Endothelial cell of umbilical vein (primary cell): ENCODE data around the gene CDX4. TPM values are rescaled to one million over a fixed set of nuclear protein-coding genes. Genes with fewer than 3 reads are reported as not detected.

Experiments
- BruUV-seq: library from RNA; stranded (reverse); fragments of 400-500 nt; replicated peaks from 2 replicates; lab custom pipeline; 2021; lab: Mats Ljungman, UMichigan
- CTCF ChIA-PET: fragments of 300-600, 350-600 bp; sonication (Branson Sonifier 250); formaldehyde crosslinking; loops from one replicate; lab custom pipeline; 2021; ENCODE audit warnings: antibody characterized with exemption, inconsistent platforms; lab: Charles Lee
- POLR2A ChIA-PET: fragments of 300-600, 350-600 bp; sonication (Branson Sonifier 250); formaldehyde crosslinking; loops from one replicate; lab custom pipeline; 2021; ENCODE audit warnings: antibody characterized with exemption, inconsistent platforms; lab: Charles Lee
- DNase-seq: peaks from one replicate; pipeline ENCODE4 v3.0.0-alpha.2; 2011; ENCODE audit warnings: low read depth, low spot score
- FAIRE-seq: peaks from 2 replicates; lab custom pipeline; 2011; peaks lifted over from hg19 to GRCh38; lab: Jason Lieb, UNC
- H2AFZ ChIP-seq: 2 replicates; pipeline ENCODE4 v1.6.0; 2012; ENCODE audit warnings: low read depth, low read length, control low read depth, inconsistent platforms
- H3K27ac ChIP-seq: 2 replicates; pipeline ENCODE4 v1.5.1; 2011; ENCODE audit warnings: low read depth, mild to moderate bottlenecking, control low read depth, low read length, moderate library complexity; ENCODE audit not compliant: insufficient read depth
- H3K27me3 ChIP-seq, 2 experiments: 2 replicates each; pipeline versions ENCODE4 v1.6.0 to v1.6.1; 2011; ENCODE audit warnings: low read length in 2 of 2, mixed read lengths in 1 of 2; ENCODE audit not compliant: control insufficient read depth in 2 of 2, insufficient read depth in 2 of 2
- H3K36me3 ChIP-seq, 2 experiments: 2 replicates in 1 of 2; 3 replicates in 1 of 2; pipeline ENCODE4 v1.5.1; 2011; ENCODE audit warnings: low read length in 2 of 2, mild to moderate bottlenecking in 1 of 2, moderate library complexity in 1 of 2; ENCODE audit not compliant: control insufficient read depth in 2 of 2, insufficient read depth in 2 of 2; ENCODE audit errors: extremely low read depth in 1 of 2
- H3K4me1 ChIP-seq: 3 replicates; pipeline ENCODE4 v1.5.1; 2011; ENCODE audit warnings: mild to moderate bottlenecking, low read length; ENCODE audit not compliant: control insufficient read depth, insufficient read depth; ENCODE audit errors: extremely low read depth
- H3K4me2 ChIP-seq: 2 replicates; pipeline ENCODE4 v1.6.1; 2011; ENCODE audit warnings: low read length, control low read depth, mixed read lengths; ENCODE audit not compliant: insufficient read depth
- H3K4me3 ChIP-seq, 3 experiments: fragments of 200-600 bp in 1 of 3; sonication (generic), shearing (Covaris generic) in 1 of 3; replicated peaks in 1 of 3; 2 replicates each; pipeline ENCODE4 v1.5.1; 2011 to 2016; ENCODE audit warnings: control low read depth in 3 of 3, low read length in 3 of 3, mild to moderate bottlenecking in 2 of 3, inconsistent platforms in 1 of 3, low read depth in 1 of 3, moderate library complexity in 1 of 3; ENCODE audit not compliant: insufficient read depth in 1 of 3
- H3K79me2 ChIP-seq: 2 replicates; pipeline ENCODE4 v1.6.0; 2012; ENCODE audit warnings: low read length, inconsistent platforms; ENCODE audit not compliant: control insufficient read depth, insufficient read depth
- H3K9ac ChIP-seq: replicated peaks from 2 replicates; pipeline ENCODE3; 2011; ENCODE audit warnings: low read length, control low read depth; ENCODE audit not compliant: insufficient read depth; ENCODE audit errors: extremely low read depth
- H3K9me1 ChIP-seq: replicated peaks from 3 replicates; pipeline ENCODE4 v1.6.0; 2011; ENCODE audit warnings: mild to moderate bottlenecking, low read length; ENCODE audit not compliant: control insufficient read depth, insufficient read depth; ENCODE audit errors: extremely low read depth
- H3K9me3 ChIP-seq: replicated peaks from 2 replicates; pipeline ENCODE4 v1.5.1; 2012; ENCODE audit warnings: low read length, inconsistent platforms; ENCODE audit not compliant: control insufficient read depth, insufficient read depth
- H4K20me1 ChIP-seq: replicated peaks from 2 replicates; pipeline ENCODE3; 2011; ENCODE audit warnings: mild to moderate bottlenecking, low read length; ENCODE audit not compliant: control insufficient read depth, insufficient read depth; ENCODE audit errors: extremely low read depth
- CTCF ChIP-seq, 2 donors: IDR thresholded peaks; 1 replicate in 1 of 2; 2 replicates in 1 of 2; pipeline ENCODE4 v1.5.1; 2011; ENCODE audit warnings: low read length in 2 of 2, mild to moderate bottlenecking in 2 of 2, moderate library complexity in 2 of 2, control low read depth in 1 of 2, inconsistent platforms in 1 of 2, low read depth in 1 of 2; ENCODE audit not compliant: insufficient read depth in 1 of 2; ENCODE audit errors: extremely low read depth in 1 of 2
- EZH2 ChIP-seq: IDR thresholded peaks from 2 replicates; pipeline ENCODE4 v1.6.1; 2012; ENCODE audit warnings: borderline replicate concordance, low read depth, mild to moderate bottlenecking, moderate library complexity, low read length, inconsistent platforms; ENCODE audit not compliant: severe bottlenecking
- FOS ChIP-seq: IDR thresholded peaks from 2 replicates; pipeline ENCODE4 v1.6.1; 2011; ENCODE audit warnings: mild to moderate bottlenecking, low read length, moderate library complexity, borderline replicate concordance; ENCODE audit not compliant: insufficient read depth
- GATA2 ChIP-seq: IDR thresholded peaks from 2 replicates; pipeline ENCODE4 v1.7.0; 2011; ENCODE audit warnings: low read depth, mild to moderate bottlenecking, moderate library complexity, mixed read lengths, low read length; ENCODE audit not compliant: insufficient read length, insufficient read depth
- JUN ChIP-seq: IDR thresholded peaks from 2 replicates; pipeline ENCODE4 v1.6.1; 2011; ENCODE audit warnings: borderline replicate concordance, low read depth; ENCODE audit not compliant: insufficient read length, insufficient read depth
- MAX ChIP-seq: IDR thresholded peaks from 2 replicates; pipeline ENCODE4 v1.6.1; 2011; ENCODE audit not compliant: insufficient read depth, insufficient read length
- MYC ChIP-seq: IDR thresholded peaks from one replicate; pipeline ENCODE4 v1.6.1; 2011; ENCODE audit warnings: mild to moderate bottlenecking, low read depth, low read length
- POLR2A ChIP-seq: IDR thresholded peaks from 2 replicates; pipeline ENCODE4 v1.6.1; 2012; ENCODE audit warnings: low read depth, mild to moderate bottlenecking, control low read depth, low read length
- POLR2AphosphoS5 ChIP-seq: IDR thresholded peaks from 2 replicates; pipeline ENCODE4 v1.6.1; 2012; ENCODE audit warnings: low read depth, mild to moderate bottlenecking, control low read depth, low read length, moderate library complexity; ENCODE audit not compliant: insufficient read depth
- dilution Hi-C: fragments of 300-500 bp; cut with MboI; formaldehyde crosslinking; loops from one replicate; pipeline ENCODE4 v1.15.0; 2019; ENCODE audit warnings: low sequenced_read_pairs; ENCODE audit not compliant: extremely low pct_ligation_motif_present
- intact Hi-C: fragments of 100-400 bp; cut with micrococcal nuclease; formaldehyde crosslinking; loops from one replicate; pipeline ENCODE4 v1.10.0; 2022
- polyA plus RNA-seq, 4 experiments: library from polyadenylated mRNA; depleted of rRNA in 3 of 4; stranded (reverse) in 3 of 4; unstranded in 1 of 4; fragments of >200 nt; gene quantifications; 2 replicates each; pipeline versions ENCODE4 v1.2.1 to v1.2.3, GENCODE V29; 2011 to 2012; ENCODE audit warnings: missing spikeins in 1 of 4
- total RNA-seq: library from RNA; stranded (reverse); gene quantifications from 2 replicates; pipeline ENCODE4 v1.2.3, GENCODE V29; 2021

The CDX4 gene
- total and polyA plus RNA-seq, 2 donors (not counting 3 experiments of a cell fraction or from before 2014, with no cell fraction given), result not detected

GRCh38 chrX:73481521-73481920, 34.7 kb downstream of the CDX4 start:
- DNase-seq (no peak), FAIRE-seq (no peak)
- Histone ChIP-seq H3K27ac (no peak overlapping the region), H3K4me2 (no peak overlapping the region), H3K27me3 (no peaks in the 10 kb centered on the region), H3K4me3 (no peak overlapping the region), H3K9me1 (no peaks in the 10 kb centered on the region), H3K9ac (no peak overlapping the region), H4K20me1 (no peaks in the 10 kb centered on the region), H2AFZ (no peak overlapping the region), H3K4me1 (no peaks in the 10 kb centered on the region), H3K36me3 (no peaks in the 10 kb centered on the region), H3K79me2 (no peaks in the 10 kb centered on the region), H3K9me3 (no peaks in the 10 kb centered on the region)
- intact Hi-C loops, result no loop called here
- ChIA-PET CTCF (no interaction called here), POLR2A (no interaction called here)
- TF ChIP-seq MYC (no peak), EZH2 (no peak), POLR2AphosphoS5 (no peak), GATA2 (no peak), POLR2A (no peak), CTCF (IDR thresholded peaks at IDR 0.05; ENCODE audit: extremely low read depth in 1 of 2, insufficient read depth in 1 of 2, low read depth in 1 of 2, low read length in 2 of 2) (no peak), JUN (no peak), FOS (no peak), MAX (no peak)
- dilution Hi-C loops, result no loop called here
- BruUV-seq, result no TSS peak
